ENCODE measurements around the gene PARN. TPM values are rescaled to one million over a fixed set of nuclear protein-coding genes. Genes with fewer than 3 reads are reported as not detected.

Gene PARN
- total RNA-seq, 1 experiment from 2014 or later = 56.2 TPM

GRCh38 chr16:14428043-14428442 is 202.0 kb downstream of the PARN start:
- Mint-ChIP-seq H3K36me3 (ENCODE audit: insufficient read depth in 1 of 3, low read depth in 3 of 3) (peaks cover 6 to 18% (median 9%) of the 10 kb centered on the region in 3 experiments; a peak in 6 of 7 replicates), H3K27ac (peak overlapping the region in 2 of 3 experiments; percentile 30 to 66; a peak in 2 of 7 replicates), H3K4me1 (peaks cover 14 to 18% of the 10 kb centered on the region in 2 experiments), H3K9me3 (peaks cover 0 to 4% of the 10 kb centered on the region in 2 experiments; a peak in 3 of 5 replicates), H3K4me3 (no peak overlapping the region), H3K27me3 (ENCODE audit: low read depth) (no peaks in the 10 kb centered on the region)
- no peak overlapping the region for H3K18ac ChIP-seq (ENCODE audit: insufficient read length, low read depth, low read length)
- H3K14ac ChIP-seq (ENCODE audit: insufficient read depth, low read length) = no peak overlapping the region; the same call in 1 of the 2 replicates
- no CpG with 5 or more reads among the region's 4 CpGs for whole genome bisulfite sequencing (ENCODE audit: extremely low coverage, insufficient read length, low lambda C conversion rate)
- no peak overlapping the region for H2BK120ac ChIP-seq (ENCODE audit: low read depth, low read length, poor library complexity, severe bottlenecking)
- no peak overlapping the region for H4K8ac ChIP-seq (replicated peaks; ENCODE audit: insufficient read length, low read depth, low read length)
- no peaks in the 10 kb centered on the region for H3K79me1 ChIP-seq (ENCODE audit: insufficient read depth, low read depth, low read length, poor library complexity, severe bottlenecking)
- H3K9me3 ChIP-seq (ENCODE audit: control insufficient read depth, low read depth, low read length) = no peaks in the 10 kb centered on the region
- no peaks in the 10 kb centered on the region for H3K27me3 ChIP-seq (ENCODE audit: insufficient read depth, low read length)
- H3K4me2 ChIP-seq (ENCODE audit: insufficient read depth, insufficient read length, low read length) = no peak overlapping the region
- H4K20me1 ChIP-seq (ENCODE audit: control insufficient read depth, insufficient read depth, insufficient read length) = no peaks in the 10 kb centered on the region
- TF ChIP-seq, protein P1, sequence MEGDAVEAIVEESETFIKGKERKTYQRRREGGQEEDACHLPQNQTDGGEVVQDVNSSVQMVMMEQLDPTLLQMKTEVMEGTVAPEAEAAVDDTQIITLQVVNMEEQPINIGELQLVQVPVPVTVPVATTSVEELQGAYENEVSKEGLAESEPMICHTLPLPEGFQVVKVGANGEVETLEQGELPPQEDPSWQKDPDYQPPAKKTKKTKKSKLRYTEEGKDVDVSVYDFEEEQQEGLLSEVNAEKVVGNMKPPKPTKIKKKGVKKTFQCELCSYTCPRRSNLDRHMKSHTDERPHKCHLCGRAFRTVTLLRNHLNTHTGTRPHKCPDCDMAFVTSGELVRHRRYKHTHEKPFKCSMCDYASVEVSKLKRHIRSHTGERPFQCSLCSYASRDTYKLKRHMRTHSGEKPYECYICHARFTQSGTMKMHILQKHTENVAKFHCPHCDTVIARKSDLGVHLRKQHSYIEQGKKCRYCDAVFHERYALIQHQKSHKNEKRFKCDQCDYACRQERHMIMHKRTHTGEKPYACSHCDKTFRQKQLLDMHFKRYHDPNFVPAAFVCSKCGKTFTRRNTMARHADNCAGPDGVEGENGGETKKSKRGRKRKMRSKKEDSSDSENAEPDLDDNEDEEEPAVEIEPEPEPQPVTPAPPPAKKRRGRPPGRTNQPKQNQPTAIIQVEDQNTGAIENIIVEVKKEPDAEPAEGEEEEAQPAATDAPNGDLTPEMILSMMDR (conservative IDR thresholded peaks at IDR 0.05) = no peak
- no peak for DNase-seq
- no peak overlapping the region for H3K4ac ChIP-seq (ENCODE audit: low read depth, low read length)
- H3K23me2 ChIP-seq (ENCODE audit: insufficient read length, low read depth, low read length, poor library complexity, severe bottlenecking) = no peaks in the 10 kb centered on the region
- no peaks in the 10 kb centered on the region for H3K79me2 ChIP-seq (ENCODE audit: insufficient read depth, low read length)
- no peak overlapping the region for H3K23ac ChIP-seq (ENCODE audit: insufficient read length, low read depth, low read length)
- H2BK20ac ChIP-seq (ENCODE audit: low read depth, low read length, poor library complexity, severe bottlenecking) = no peak overlapping the region
- H3K4me1 ChIP-seq (ENCODE audit: insufficient read depth, low read length) = no peaks in the 10 kb centered on the region; the same call in 1 of the 2 replicates
- no peak overlapping the region for H2BK5ac ChIP-seq (ENCODE audit: insufficient read length, low read length)
- H4K91ac ChIP-seq (ENCODE audit: insufficient read length, low read depth, low read length) = no peak overlapping the region
- H2AFZ ChIP-seq (ENCODE audit: low read length) = no peak overlapping the region
- H3K56ac ChIP-seq (ENCODE audit: insufficient read length, low read depth, low read length) = no peak overlapping the region
- no peak overlapping the region for H3K9ac ChIP-seq (ENCODE audit: extremely low read depth, insufficient read length, low read length)
- H4K5ac ChIP-seq (ENCODE audit: insufficient read length, low read depth, low read length) = no peak overlapping the region
- H2BK12ac ChIP-seq (ENCODE audit: insufficient read length, low read depth, low read length) = no peak overlapping the region
- H3K27ac ChIP-seq (ENCODE audit: insufficient read length, low read depth, low read length) = no peak overlapping the region
- no peak overlapping the region for H2BK15ac ChIP-seq (ENCODE audit: low read depth, low read length)
- H3T11ph ChIP-seq (ENCODE audit: low read length) = no peak overlapping the region
- H2AK5ac ChIP-seq (ENCODE audit: insufficient read length, low read length) = no peak overlapping the region
